WTC11 (cell line): Measurements from ENCODE around the gene SPDYA. TPM values are rescaled to one million over a fixed set of nuclear protein-coding genes. Genes with fewer than 3 reads are reported as not detected.

Experiments
- ATF1 ChIP-seq: sonication (generic); formaldehyde crosslinking; IDR thresholded peaks from 2 replicates; pipeline ENCODE4 v1.8.1; 2023; ENCODE audit warnings: mild to moderate bottlenecking, moderate library complexity, missing genetic modification reagents
- CBFB ChIP-seq: sonication (generic); formaldehyde crosslinking; IDR thresholded peaks from 2 replicates; pipeline ENCODE4 v1.8.1; 2022; ENCODE audit warnings: mild to moderate bottlenecking, low read depth, missing genetic modification reagents
- CREM ChIP-seq: sonication (generic); formaldehyde crosslinking; IDR thresholded peaks from 2 replicates; pipeline ENCODE4 v1.8.1; 2022; ENCODE audit warnings: mild to moderate bottlenecking, missing genetic modification reagents, moderate library complexity
- EMX1 ChIP-seq: fragments of 250-450 bp; sonication (Bioruptor Pico); IDR thresholded peaks from 2 replicates; pipeline ENCODE4 v1.8.0; 2021; ENCODE audit warnings: mild to moderate bottlenecking
- ESRRA ChIP-seq: sonication (generic); formaldehyde crosslinking; IDR thresholded peaks from 2 replicates; pipeline ENCODE4 v1.8.1; 2022; ENCODE audit warnings: mild to moderate bottlenecking, missing genetic modification reagents, borderline replicate concordance
- ETV6 ChIP-seq: sonication (generic); formaldehyde crosslinking; IDR thresholded peaks from 2 replicates; pipeline ENCODE4 v1.8.1; 2022; ENCODE audit warnings: mild to moderate bottlenecking, missing genetic modification reagents
- FOXJ3 ChIP-seq: sonication (generic); formaldehyde crosslinking; IDR thresholded peaks from 2 replicates; pipeline ENCODE4 v1.9.0; 2021; ENCODE audit warnings: missing genetic modification reagents, mild to moderate bottlenecking, borderline replicate concordance
- FOXK1 ChIP-seq: sonication (generic); formaldehyde crosslinking; IDR thresholded peaks from 2 replicates; pipeline ENCODE4 v1.8.0; 2022; ENCODE audit warnings: mild to moderate bottlenecking, moderate library complexity, missing genetic modification reagents
- GABPB1 ChIP-seq: sonication (generic); formaldehyde crosslinking; IDR thresholded peaks from 2 replicates; pipeline ENCODE4 v1.8.1; 2023; ENCODE audit warnings: mild to moderate bottlenecking, missing genetic modification reagents
- GRHL2 ChIP-seq: fragments of 250-450 bp; sonication (Bioruptor Pico); IDR thresholded peaks from 2 replicates; pipeline ENCODE4 v1.8.0; 2022; ENCODE audit warnings: mild to moderate bottlenecking, moderate library complexity; ENCODE audit not compliant: insufficient replicate concordance, severe bottlenecking
- HMGA2 ChIP-seq: fragments of 250-450 bp; sonication (Bioruptor Pico); IDR thresholded peaks from 2 replicates; pipeline ENCODE4 v1.4.0; 2021; ENCODE audit warnings: mild to moderate bottlenecking, moderate library complexity
- KAT7 ChIP-seq: sonication (generic); formaldehyde crosslinking; IDR thresholded peaks from 2 replicates; pipeline ENCODE4 v1.8.1; 2023; ENCODE audit warnings: missing genetic modification reagents, mild to moderate bottlenecking, borderline replicate concordance
- NFATC4 ChIP-seq: fragments of 250-450 bp; sonication (Bioruptor Pico); IDR thresholded peaks from 2 replicates; pipeline ENCODE4 v1.9.0; 2021; ENCODE audit warnings: mild to moderate bottlenecking
- NR1H2 ChIP-seq: sonication (generic); formaldehyde crosslinking; IDR thresholded peaks from 2 replicates; pipeline ENCODE4 v1.9.0; 2021; ENCODE audit warnings: mild to moderate bottlenecking, moderate library complexity, missing genetic modification reagents
- NR3C1 ChIP-seq: sonication (generic); formaldehyde crosslinking; conservative IDR thresholded peaks from 2 replicates; pipeline ENCODE4 v1.8.1; 2023; ENCODE audit warnings: low read depth, mild to moderate bottlenecking, missing genetic modification reagents
- RELA ChIP-seq: sonication (generic); formaldehyde crosslinking; IDR thresholded peaks from 2 replicates; pipeline ENCODE4 v1.8.1; 2022; ENCODE audit warnings: missing genetic modification reagents, mild to moderate bottlenecking, borderline replicate concordance
- SMAD4 ChIP-seq: sonication (generic); formaldehyde crosslinking; IDR thresholded peaks from 2 replicates; pipeline ENCODE4 v1.8.0; 2022; ENCODE audit warnings: mild to moderate bottlenecking, missing genetic modification reagents
- SP1 ChIP-seq: sonication (generic); formaldehyde crosslinking; conservative IDR thresholded peaks from 2 replicates; pipeline ENCODE4 v1.8.1; 2022; ENCODE audit warnings: missing genetic modification reagents
- TEAD1 ChIP-seq: sonication (generic); formaldehyde crosslinking; IDR thresholded peaks from 2 replicates; pipeline ENCODE4 v1.8.0; 2022; ENCODE audit warnings: mild to moderate bottlenecking, missing genetic modification reagents
- TP53 ChIP-seq: sonication (generic); formaldehyde crosslinking; IDR thresholded peaks from 2 replicates; pipeline ENCODE4 v1.8.1; 2023; ENCODE audit warnings: mild to moderate bottlenecking, missing genetic modification reagents
- ZNF232 ChIP-seq: sonication (generic); formaldehyde crosslinking; IDR thresholded peaks from 2 replicates; pipeline ENCODE4 v1.8.0; 2022; ENCODE audit warnings: mild to moderate bottlenecking, missing genetic modification reagents
- ZNF396 ChIP-seq: fragments of 250-450 bp; sonication (Bioruptor Pico); IDR thresholded peaks from 2 replicates; pipeline ENCODE4 v1.8.0; 2021; ENCODE audit warnings: mild to moderate bottlenecking, moderate library complexity, borderline replicate concordance
- ZNF416 ChIP-seq: fragments of 250-450 bp; sonication (Bioruptor Pico); IDR thresholded peaks from 2 replicates; pipeline ENCODE4 v1.9.0; 2021; ENCODE audit warnings: mild to moderate bottlenecking, inconsistent platforms
- total RNA-seq: library from RNA; stranded (reverse); gene quantifications from 3 replicates; pipeline ENCODE4 v1.2.3, GENCODE V29; 2021
- TF ChIP-seq, protein P1 (sequence below): sonication (generic); formaldehyde crosslinking; conservative IDR thresholded peaks from 2 replicates; pipeline ENCODE4 v1.8.1; 2023; ENCODE audit warnings: mild to moderate bottlenecking, low read depth, missing genetic modification reagents, moderate library complexity
- TF ChIP-seq, protein P2 (sequence below): sonication (generic); formaldehyde crosslinking; IDR thresholded peaks from 2 replicates; pipeline ENCODE4 v1.8.0; 2022; ENCODE audit warnings: mild to moderate bottlenecking, missing genetic modification reagents
- TF ChIP-seq, protein P3 (sequence below): sonication (generic); formaldehyde crosslinking; IDR thresholded peaks from 2 replicates; pipeline ENCODE4 v1.8.1; 2023; ENCODE audit warnings: mild to moderate bottlenecking, missing genetic modification reagents
- TF ChIP-seq, protein P4 (sequence below): sonication (generic); formaldehyde crosslinking; IDR thresholded peaks from 2 replicates; pipeline ENCODE4 v1.8.1; 2022; ENCODE audit warnings: low read depth, mild to moderate bottlenecking, moderate library complexity, missing genetic modification reagents, borderline replicate concordance
- TF ChIP-seq, protein P5 (sequence below): fragments of 250-450 bp; sonication (Bioruptor Pico); IDR thresholded peaks from 2 replicates; pipeline ENCODE4 v1.9.0; 2021; ENCODE audit warnings: moderate library complexity, mild to moderate bottlenecking, inconsistent platforms, borderline replicate concordance
- TF ChIP-seq, protein P6 (sequence below): sonication (generic); formaldehyde crosslinking; IDR thresholded peaks from 2 replicates; pipeline ENCODE4 v1.8.0; 2023; ENCODE audit warnings: missing genetic modification reagents
- TF ChIP-seq, protein P7 (sequence below): sonication (generic); formaldehyde crosslinking; IDR thresholded peaks from 2 replicates; pipeline ENCODE4 v1.8.0; 2022; ENCODE audit warnings: mild to moderate bottlenecking, missing genetic modification reagents

SPDYA gene
- total RNA-seq, 1 experiment from 2014 or later = 0.61 TPM

DNA sequence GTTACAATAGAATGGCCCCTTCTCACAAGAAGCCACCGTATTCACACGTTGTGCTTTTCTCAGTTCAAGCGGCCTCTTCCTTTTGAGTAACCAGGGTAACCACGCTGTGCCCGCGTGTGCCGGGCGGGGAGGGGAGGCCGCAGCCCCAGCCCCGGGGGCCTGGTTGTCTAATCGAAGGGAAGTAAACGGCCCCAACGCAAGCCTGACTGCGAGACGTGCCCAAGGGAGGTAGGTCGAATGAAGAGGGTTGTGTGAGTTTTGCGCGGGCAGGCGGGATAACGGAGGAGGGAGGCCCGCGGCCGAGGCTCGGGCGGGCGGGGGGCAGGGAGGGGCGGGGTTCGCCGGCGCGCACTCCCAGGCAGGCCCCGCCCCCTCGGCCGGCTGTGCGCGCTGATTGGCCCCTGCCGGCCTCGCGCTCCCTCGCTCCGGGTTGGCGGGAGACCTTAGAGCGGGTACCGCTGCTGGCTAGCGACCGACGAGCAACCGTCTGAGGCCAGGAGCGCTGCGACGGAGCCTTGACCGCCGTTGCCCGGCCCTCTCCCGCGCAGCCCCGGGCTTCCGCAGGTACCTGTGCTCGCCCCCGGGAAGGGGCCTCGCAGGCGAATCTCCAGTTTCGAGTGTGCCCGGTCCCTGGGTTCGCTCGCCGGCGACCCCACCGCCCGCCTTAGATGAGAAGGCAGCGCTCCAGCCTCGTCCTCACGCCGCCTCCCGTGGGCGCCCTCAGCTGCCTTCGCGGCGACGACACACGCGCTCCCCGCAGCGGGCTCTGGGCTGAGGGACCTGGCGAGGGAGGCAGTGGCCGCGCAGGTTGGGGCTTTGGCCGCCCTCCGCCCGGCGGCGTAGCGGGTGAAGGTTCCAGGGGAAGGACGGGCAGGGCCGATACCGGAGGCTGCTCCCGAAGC is at the start of gene SPDYA (continued):
- TF ChIP-seq, protein P1, sequence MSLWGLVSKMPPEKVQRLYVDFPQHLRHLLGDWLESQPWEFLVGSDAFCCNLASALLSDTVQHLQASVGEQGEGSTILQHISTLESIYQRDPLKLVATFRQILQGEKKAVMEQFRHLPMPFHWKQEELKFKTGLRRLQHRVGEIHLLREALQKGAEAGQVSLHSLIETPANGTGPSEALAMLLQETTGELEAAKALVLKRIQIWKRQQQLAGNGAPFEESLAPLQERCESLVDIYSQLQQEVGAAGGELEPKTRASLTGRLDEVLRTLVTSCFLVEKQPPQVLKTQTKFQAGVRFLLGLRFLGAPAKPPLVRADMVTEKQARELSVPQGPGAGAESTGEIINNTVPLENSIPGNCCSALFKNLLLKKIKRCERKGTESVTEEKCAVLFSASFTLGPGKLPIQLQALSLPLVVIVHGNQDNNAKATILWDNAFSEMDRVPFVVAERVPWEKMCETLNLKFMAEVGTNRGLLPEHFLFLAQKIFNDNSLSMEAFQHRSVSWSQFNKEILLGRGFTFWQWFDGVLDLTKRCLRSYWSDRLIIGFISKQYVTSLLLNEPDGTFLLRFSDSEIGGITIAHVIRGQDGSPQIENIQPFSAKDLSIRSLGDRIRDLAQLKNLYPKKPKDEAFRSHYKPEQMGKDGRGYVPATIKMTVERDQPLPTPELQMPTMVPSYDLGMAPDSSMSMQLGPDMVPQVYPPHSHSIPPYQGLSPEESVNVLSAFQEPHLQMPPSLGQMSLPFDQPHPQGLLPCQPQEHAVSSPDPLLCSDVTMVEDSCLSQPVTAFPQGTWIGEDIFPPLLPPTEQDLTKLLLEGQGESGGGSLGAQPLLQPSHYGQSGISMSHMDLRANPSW (CRISPR knock-in tag) = no peak
- TF ChIP-seq GRHL2 (CRISPR knock-in tag) (no peak), CBFB (CRISPR knock-in tag) (no peak), ZNF416 (CRISPR knock-in tag) (0 out of 2 replicates have a peak, but pooled peaks have one; percentile 52), ZNF396 (CRISPR knock-in tag) (no peak), EMX1 (CRISPR knock-in tag) (no peak), NR3C1 (CRISPR knock-in tag) (0 out of 2 replicates have a peak, but pooled peaks have one; percentile 45), HMGA2 (CRISPR knock-in tag) (no peak), CREM (peak; percentile 45; the same call in 1 of the 2 replicates), FOXJ3 (CRISPR knock-in tag) (no peak; the same call in none of the 2 replicates), ZNF232 (CRISPR knock-in tag) (peak; percentile 92), ESRRA (CRISPR knock-in tag) (peak; percentile 97; the same call in 1 of the 2 replicates), TEAD1 (CRISPR knock-in tag) (peak; percentile 72; the same call in 1 of the 2 replicates), SMAD4 (peak; percentile 89), GABPB1 (CRISPR knock-in tag) (no peak), NR1H2 (CRISPR knock-in tag) (peak; percentile 70; the same call in 1 of the 2 replicates), KAT7 (0 out of 2 replicates have a peak, but pooled peaks have one; percentile 85), SP1 (CRISPR knock-in tag) (peak; percentile 79), RELA (CRISPR knock-in tag) (peak; percentile 97), ETV6 (CRISPR knock-in tag) (peak; percentile 85), ATF1 (peak; percentile 81; the same call in 1 of the 2 replicates), TP53 (peak; percentile 96), NFATC4 (CRISPR knock-in tag) (no peak), FOXK1 (CRISPR knock-in tag) (peak; percentile 82)
- TF ChIP-seq, protein P2, sequence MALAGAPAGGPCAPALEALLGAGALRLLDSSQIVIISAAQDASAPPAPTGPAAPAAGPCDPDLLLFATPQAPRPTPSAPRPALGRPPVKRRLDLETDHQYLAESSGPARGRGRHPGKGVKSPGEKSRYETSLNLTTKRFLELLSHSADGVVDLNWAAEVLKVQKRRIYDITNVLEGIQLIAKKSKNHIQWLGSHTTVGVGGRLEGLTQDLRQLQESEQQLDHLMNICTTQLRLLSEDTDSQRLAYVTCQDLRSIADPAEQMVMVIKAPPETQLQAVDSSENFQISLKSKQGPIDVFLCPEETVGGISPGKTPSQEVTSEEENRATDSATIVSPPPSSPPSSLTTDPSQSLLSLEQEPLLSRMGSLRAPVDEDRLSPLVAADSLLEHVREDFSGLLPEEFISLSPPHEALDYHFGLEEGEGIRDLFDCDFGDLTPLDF (CRISPR knock-in tag) = peak; percentile 92; the same call in 1 of the 2 replicates
- TF ChIP-seq, protein P3, sequence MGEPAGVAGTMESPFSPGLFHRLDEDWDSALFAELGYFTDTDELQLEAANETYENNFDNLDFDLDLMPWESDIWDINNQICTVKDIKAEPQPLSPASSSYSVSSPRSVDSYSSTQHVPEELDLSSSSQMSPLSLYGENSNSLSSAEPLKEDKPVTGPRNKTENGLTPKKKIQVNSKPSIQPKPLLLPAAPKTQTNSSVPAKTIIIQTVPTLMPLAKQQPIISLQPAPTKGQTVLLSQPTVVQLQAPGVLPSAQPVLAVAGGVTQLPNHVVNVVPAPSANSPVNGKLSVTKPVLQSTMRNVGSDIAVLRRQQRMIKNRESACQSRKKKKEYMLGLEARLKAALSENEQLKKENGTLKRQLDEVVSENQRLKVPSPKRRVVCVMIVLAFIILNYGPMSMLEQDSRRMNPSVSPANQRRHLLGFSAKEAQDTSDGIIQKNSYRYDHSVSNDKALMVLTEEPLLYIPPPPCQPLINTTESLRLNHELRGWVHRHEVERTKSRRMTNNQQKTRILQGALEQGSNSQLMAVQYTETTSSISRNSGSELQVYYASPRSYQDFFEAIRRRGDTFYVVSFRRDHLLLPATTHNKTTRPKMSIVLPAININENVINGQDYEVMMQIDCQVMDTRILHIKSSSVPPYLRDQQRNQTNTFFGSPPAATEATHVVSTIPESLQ (CRISPR knock-in tag) = peak; percentile 65
- TF ChIP-seq, protein P4, sequence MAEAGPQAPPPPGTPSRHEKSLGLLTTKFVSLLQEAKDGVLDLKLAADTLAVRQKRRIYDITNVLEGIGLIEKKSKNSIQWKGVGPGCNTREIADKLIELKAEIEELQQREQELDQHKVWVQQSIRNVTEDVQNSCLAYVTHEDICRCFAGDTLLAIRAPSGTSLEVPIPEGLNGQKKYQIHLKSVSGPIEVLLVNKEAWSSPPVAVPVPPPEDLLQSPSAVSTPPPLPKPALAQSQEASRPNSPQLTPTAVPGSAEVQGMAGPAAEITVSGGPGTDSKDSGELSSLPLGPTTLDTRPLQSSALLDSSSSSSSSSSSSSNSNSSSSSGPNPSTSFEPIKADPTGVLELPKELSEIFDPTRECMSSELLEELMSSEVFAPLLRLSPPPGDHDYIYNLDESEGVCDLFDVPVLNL (CRISPR knock-in tag) = peak; percentile 79
- TF ChIP-seq, protein P5, sequence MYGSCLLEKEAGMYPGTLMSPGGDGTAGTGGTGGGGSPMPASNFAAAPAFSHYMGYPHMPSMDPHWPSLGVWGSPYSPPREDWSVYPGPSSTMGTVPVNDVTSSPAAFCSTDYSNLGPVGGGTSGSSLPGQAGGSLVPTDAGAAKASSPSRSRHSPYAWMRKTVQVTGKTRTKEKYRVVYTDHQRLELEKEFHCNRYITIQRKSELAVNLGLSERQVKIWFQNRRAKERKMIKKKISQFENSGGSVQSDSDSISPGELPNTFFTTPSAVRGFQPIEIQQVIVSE (CRISPR knock-in tag) = no peak
- TF ChIP-seq, protein P6, sequence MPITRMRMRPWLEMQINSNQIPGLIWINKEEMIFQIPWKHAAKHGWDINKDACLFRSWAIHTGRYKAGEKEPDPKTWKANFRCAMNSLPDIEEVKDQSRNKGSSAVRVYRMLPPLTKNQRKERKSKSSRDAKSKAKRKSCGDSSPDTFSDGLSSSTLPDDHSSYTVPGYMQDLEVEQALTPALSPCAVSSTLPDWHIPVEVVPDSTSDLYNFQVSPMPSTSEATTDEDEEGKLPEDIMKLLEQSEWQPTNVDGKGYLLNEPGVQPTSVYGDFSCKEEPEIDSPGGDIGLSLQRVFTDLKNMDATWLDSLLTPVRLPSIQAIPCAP (CRISPR knock-in tag) = peak; percentile 92; the same call in 1 of the 2 replicates
- TF ChIP-seq, protein P7, sequence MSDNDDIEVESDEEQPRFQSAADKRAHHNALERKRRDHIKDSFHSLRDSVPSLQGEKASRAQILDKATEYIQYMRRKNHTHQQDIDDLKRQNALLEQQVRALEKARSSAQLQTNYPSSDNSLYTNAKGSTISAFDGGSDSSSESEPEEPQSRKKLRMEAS = peak; percentile 99
